Mesenchymal stem cell (in vitro differentiated cells and primary cell): ENCODE data around the gene DLX2.

ENCODE experiments used
- DNase-seq: peaks from one replicate; pipeline ENCODE4 v3.0.0-alpha.2; 2013
- H2AFZ ChIP-seq: one replicate; pipeline ENCODE4 v1.6.1; 2013; ENCODE audit warnings: low read depth, mild to moderate bottlenecking, control low read depth, inconsistent platforms, low read length, moderate library complexity
- H2AK5ac ChIP-seq: 2 replicates; pipeline ENCODE4 v1.6.1; 2013; ENCODE audit warnings: low read length, moderate library complexity, mild to moderate bottlenecking, inconsistent platforms; ENCODE audit not compliant: severe bottlenecking
- H2BK120ac ChIP-seq: one replicate; pipeline ENCODE4 v1.6.1; 2013; ENCODE audit warnings: low read depth, mild to moderate bottlenecking, inconsistent platforms, low read length, moderate library complexity
- H2BK12ac ChIP-seq, 2 experiments: one replicate each; pipeline ENCODE4 v1.6.1; 2013; ENCODE audit warnings: inconsistent platforms in 2 of 2, low read length in 2 of 2, mild to moderate bottlenecking in 2 of 2, moderate library complexity in 2 of 2, control low read depth in 1 of 2
- H2BK15ac ChIP-seq: one replicate; pipeline ENCODE4 v1.6.1; 2013; ENCODE audit warnings: mild to moderate bottlenecking, low read depth, inconsistent platforms; ENCODE audit not compliant: poor library complexity, severe bottlenecking
- H2BK5ac ChIP-seq: 2 replicates; pipeline ENCODE4 v1.6.1; 2013; ENCODE audit warnings: low read depth, mild to moderate bottlenecking, low read length, control low read depth, inconsistent platforms; ENCODE audit not compliant: poor library complexity, severe bottlenecking
- H3K14ac ChIP-seq, 2 experiments: one replicate each; pipeline ENCODE4 v1.6.1; 2013; ENCODE audit warnings: inconsistent platforms in 2 of 2, low read length in 2 of 2, control low read depth in 1 of 2, mild to moderate bottlenecking in 1 of 2, moderate library complexity in 1 of 2
- H3K18ac ChIP-seq, 2 experiments: one replicate each; pipeline ENCODE4 v1.6.1; 2013; ENCODE audit warnings: inconsistent platforms in 2 of 2, low read length in 2 of 2, control low read depth in 1 of 2, low read depth in 1 of 2, mild to moderate bottlenecking in 1 of 2
- H3K23ac ChIP-seq, 2 experiments: one replicate each; pipeline ENCODE4 v1.6.1; 2013; ENCODE audit warnings: inconsistent platforms in 2 of 2, low read length in 2 of 2, mild to moderate bottlenecking in 2 of 2, moderate library complexity in 2 of 2, control low read depth in 1 of 2
- H3K27ac ChIP-seq: 2 replicates; pipeline ENCODE4 v1.5.1; 2013; ENCODE audit warnings: mild to moderate bottlenecking, moderate library complexity, low read length, control low read depth, inconsistent platforms; ENCODE audit not compliant: poor library complexity, severe bottlenecking
- H3K27me3 ChIP-seq, 2 experiments: 2 replicates each; pipeline versions ENCODE4 v1.6.1 to v1.7.0; 2013; ENCODE audit warnings: low read length in 2 of 2, mild to moderate bottlenecking in 2 of 2, moderate library complexity in 2 of 2, control low read depth in 1 of 2, inconsistent platforms in 1 of 2; ENCODE audit not compliant: control insufficient read depth in 1 of 2, insufficient read depth in 1 of 2
- H3K36me3 ChIP-seq, 2 experiments: 2 replicates each; pipeline versions ENCODE4 v1.6.1 to v1.7.0; 2013; ENCODE audit warnings: low read length in 2 of 2, control low read depth in 1 of 2, inconsistent platforms in 1 of 2, low read depth in 1 of 2, mild to moderate bottlenecking in 1 of 2; ENCODE audit not compliant: insufficient read depth in 2 of 2, control insufficient read depth in 1 of 2
- H3K4ac ChIP-seq, 2 experiments: one replicate each; pipeline ENCODE4 v1.6.1; 2013; ENCODE audit warnings: inconsistent platforms in 2 of 2, low read length in 2 of 2, mild to moderate bottlenecking in 2 of 2, moderate library complexity in 2 of 2, control low read depth in 1 of 2, low read depth in 1 of 2
- H3K4me1 ChIP-seq: 2 replicates; pipeline ENCODE4 v1.6.1; 2013; ENCODE audit warnings: low read depth, low read length, control low read depth; ENCODE audit not compliant: control insufficient read depth, insufficient read depth
- H3K4me2 ChIP-seq: 2 replicates; pipeline ENCODE4 v1.6.1; 2013; ENCODE audit warnings: low read length, mild to moderate bottlenecking, inconsistent platforms; ENCODE audit not compliant: poor library complexity, severe bottlenecking
- H3K4me3 ChIP-seq, 2 experiments: 2 replicates each; pipeline versions ENCODE4 v1.5.1 to v1.7.0; 2013; ENCODE audit warnings: low read length in 2 of 2, mild to moderate bottlenecking in 2 of 2, control low read depth in 1 of 2, low read depth in 1 of 2; ENCODE audit not compliant: insufficient read depth in 1 of 2
- H3K79me1 ChIP-seq: replicated peaks from 2 replicates; pipeline ENCODE4 v1.6.1; 2013; ENCODE audit warnings: mild to moderate bottlenecking, control low read depth, low read length, inconsistent platforms; ENCODE audit not compliant: poor library complexity, severe bottlenecking
- H3K9ac ChIP-seq: 2 replicates; pipeline ENCODE4 v1.7.0; 2013; ENCODE audit warnings: mild to moderate bottlenecking, low read length, moderate library complexity
- H3K9me3 ChIP-seq: 2 replicates; pipeline ENCODE4 v1.7.0; 2013; ENCODE audit warnings: mild to moderate bottlenecking, low read length; ENCODE audit not compliant: control insufficient read depth
- H4K8ac ChIP-seq: one replicate; pipeline ENCODE4 v1.6.1; 2013; ENCODE audit warnings: inconsistent platforms, mild to moderate bottlenecking, low read length, moderate library complexity
- H4K91ac ChIP-seq: one replicate; pipeline ENCODE4 v1.6.1; 2013; ENCODE audit warnings: mild to moderate bottlenecking, low read length, inconsistent platforms
- WGBS: methylation state at CpG from one replicate; pipeline ENCODE4 v1.1.7; 2013; ENCODE audit warnings: mixed read lengths; 5-methylcytosine and 5-hydroxymethylcytosine counted together

The DLX2 gene

GRCh38 chr2:172084395-172084644, 18.4 kb downstream of the DLX2 start:
- no peak overlapping the region for H4K8ac ChIP-seq
- no peak overlapping the region for H2BK15ac ChIP-seq
- H3K14ac ChIP-seq: no peak overlapping the region
- H3K4me3 ChIP-seq: peak overlapping the region in 1 of 2 experiments; percentile 74
- no peak for DNase-seq
- H2BK12ac ChIP-seq: no peak overlapping the region
- H3K4me2 ChIP-seq: peak overlapping the region; percentile 93
- H3K9ac ChIP-seq: no peak overlapping the region
- H3K23ac ChIP-seq: no peak overlapping the region
- no peak overlapping the region for H4K91ac ChIP-seq
- no peak overlapping the region for H3K4ac ChIP-seq
- H3K18ac ChIP-seq: no peak overlapping the region
- H3K27me3 ChIP-seq: peaks cover 92 to 97% of the 10 kb centered on the region in 2 experiments
- no peak overlapping the region for H3K27ac ChIP-seq
- H2BK120ac ChIP-seq: no peak overlapping the region
- H2BK5ac ChIP-seq: no peak overlapping the region
- no peaks in the 10 kb centered on the region for H3K79me1 ChIP-seq
- H2AFZ ChIP-seq: no peak overlapping the region
- H3K4me1 ChIP-seq: peaks cover 42% of the 10 kb centered on the region
- H3K9me3 ChIP-seq: peaks cover 11% of the 10 kb centered on the region
- WGBS: under 1% methylated on average over 17 of the region's 17 CpGs
- H2AK5ac ChIP-seq: no peak overlapping the region
- H3K36me3 ChIP-seq: no peaks in the 10 kb centered on the region

- Histone ChIP-seq H2AK5ac (no peak overlapping the region), H4K8ac (no peak overlapping the region), H3K9me3 (peaks cover 11% of the 10 kb centered on the region), H2BK120ac (no peak overlapping the region), H3K18ac (no peak overlapping the region), H3K14ac (no peak overlapping the region), H2AFZ (no peak overlapping the region), H3K79me1 (no peaks in the 10 kb centered on the region), H4K91ac (no peak overlapping the region), H3K9ac (no peak overlapping the region), H3K4me2 (peak overlapping the region; percentile 93), H3K27me3 (peaks cover 87 to 97% of the 10 kb centered on the region in 2 experiments), H3K4me3 (peak overlapping the region in 1 of 2 experiments; percentile 74), H3K23ac (no peak overlapping the region), H3K36me3 (no peaks in the 10 kb centered on the region), H3K4me1 (peaks cover 42% of the 10 kb centered on the region), H2BK15ac (no peak overlapping the region), H2BK12ac (no peak overlapping the region), H3K27ac (no peak overlapping the region), H2BK5ac (no peak overlapping the region), H3K4ac (no peak overlapping the region)
- WGBS: 4% methylated on average over 19 of the region's 23 CpGs
- DNase-seq: peak; percentile 26
Observed at GRCh38 chr2:172083628-172084394, 18.9 kb downstream of the DLX2 start.

GRCh38 chr2:172082944-172083627, 19.6 kb downstream of the DLX2 start:
- 2% methylated on average over 42 of the region's 42 CpGs for WGBS
- Histone ChIP-seq H3K9ac (no peak overlapping the region), H2BK120ac (no peak overlapping the region), H2BK15ac (no peak overlapping the region), H3K4me1 (peaks cover 42% of the 10 kb centered on the region), H3K4me2 (peak overlapping the region; percentile 16), H3K36me3 (no peaks in the 10 kb centered on the region), H2BK5ac (no peak overlapping the region), H3K27me3 (peaks cover 80 to 96% of the 10 kb centered on the region in 2 experiments), H3K18ac (no peak overlapping the region), H3K4me3 (peak overlapping the region in 1 of 2 experiments; percentile 8), H3K79me1 (no peaks in the 10 kb centered on the region), H3K27ac (no peak overlapping the region), H2AK5ac (no peak overlapping the region), H3K4ac (no peak overlapping the region), H4K8ac (no peak overlapping the region), H3K9me3 (peaks cover 9% of the 10 kb centered on the region), H2BK12ac (no peak overlapping the region), H4K91ac (no peak overlapping the region), H2AFZ (no peak overlapping the region), H3K23ac (peak overlapping the region in 1 of 2 experiments; percentile 23), H3K14ac (no peak overlapping the region)
- DNase-seq: peak; percentile 27

- Histone ChIP-seq H2BK12ac (no peak overlapping the region), H3K18ac (no peak overlapping the region), H3K9me3 (peaks cover 9% of the 10 kb centered on the region), H4K91ac (no peak overlapping the region), H2BK5ac (no peak overlapping the region), H3K4me3 (no peak overlapping the region), H3K4me1 (peaks cover 37% of the 10 kb centered on the region), H2BK120ac (no peak overlapping the region), H3K27me3 (peaks cover 72 to 90% of the 10 kb centered on the region in 2 experiments), H4K8ac (no peak overlapping the region), H3K14ac (no peak overlapping the region), H2AFZ (no peak overlapping the region), H3K23ac (no peak overlapping the region), H3K4ac (no peak overlapping the region), H3K27ac (no peak overlapping the region), H3K36me3 (no peaks in the 10 kb centered on the region), H3K4me2 (no peak overlapping the region), H3K9ac (no peak overlapping the region), H3K79me1 (no peaks in the 10 kb centered on the region), H2AK5ac (no peak overlapping the region), H2BK15ac (no peak overlapping the region)
- WGBS: 3% methylated on average over 12 of the region's 14 CpGs
- no peak for DNase-seq
Observed at GRCh38 chr2:172082105-172082943, 20.4 kb downstream of the DLX2 start.
